Mesenchymal stem cell (in vitro differentiated cells and primary cell): ENCODE measurements around the gene MAPK8.

Source experiments
- DNase-seq: peaks from one replicate; pipeline ENCODE4 v3.0.0-alpha.2; 2013
- H2AFZ ChIP-seq: one replicate; pipeline ENCODE4 v1.6.1; 2013; ENCODE audit warnings: low read depth, mild to moderate bottlenecking, control low read depth, inconsistent platforms, low read length, moderate library complexity
- H2AK5ac ChIP-seq: 2 replicates; pipeline ENCODE4 v1.6.1; 2013; ENCODE audit warnings: low read length, moderate library complexity, mild to moderate bottlenecking, inconsistent platforms; ENCODE audit not compliant: severe bottlenecking
- H2BK120ac ChIP-seq: one replicate; pipeline ENCODE4 v1.6.1; 2013; ENCODE audit warnings: low read depth, mild to moderate bottlenecking, inconsistent platforms, low read length, moderate library complexity
- H2BK12ac ChIP-seq, 2 experiments: one replicate each; pipeline ENCODE4 v1.6.1; 2013; ENCODE audit warnings: inconsistent platforms in 2 of 2, low read length in 2 of 2, mild to moderate bottlenecking in 2 of 2, moderate library complexity in 2 of 2, control low read depth in 1 of 2
- H2BK15ac ChIP-seq: one replicate; pipeline ENCODE4 v1.6.1; 2013; ENCODE audit warnings: mild to moderate bottlenecking, low read depth, inconsistent platforms; ENCODE audit not compliant: poor library complexity, severe bottlenecking
- H2BK5ac ChIP-seq: 2 replicates; pipeline ENCODE4 v1.6.1; 2013; ENCODE audit warnings: low read depth, mild to moderate bottlenecking, low read length, control low read depth, inconsistent platforms; ENCODE audit not compliant: poor library complexity, severe bottlenecking
- H3K14ac ChIP-seq, 2 experiments: one replicate each; pipeline ENCODE4 v1.6.1; 2013; ENCODE audit warnings: inconsistent platforms in 2 of 2, low read length in 2 of 2, control low read depth in 1 of 2, mild to moderate bottlenecking in 1 of 2, moderate library complexity in 1 of 2
- H3K18ac ChIP-seq, 2 experiments: one replicate each; pipeline ENCODE4 v1.6.1; 2013; ENCODE audit warnings: inconsistent platforms in 2 of 2, low read length in 2 of 2, control low read depth in 1 of 2, low read depth in 1 of 2, mild to moderate bottlenecking in 1 of 2
- H3K23ac ChIP-seq, 2 experiments: one replicate each; pipeline ENCODE4 v1.6.1; 2013; ENCODE audit warnings: inconsistent platforms in 2 of 2, low read length in 2 of 2, mild to moderate bottlenecking in 2 of 2, moderate library complexity in 2 of 2, control low read depth in 1 of 2
- H3K27ac ChIP-seq: 2 replicates; pipeline ENCODE4 v1.5.1; 2013; ENCODE audit warnings: mild to moderate bottlenecking, moderate library complexity, low read length, control low read depth, inconsistent platforms; ENCODE audit not compliant: poor library complexity, severe bottlenecking
- H3K27me3 ChIP-seq, 2 experiments: 2 replicates each; pipeline versions ENCODE4 v1.6.1 to v1.7.0; 2013; ENCODE audit warnings: low read length in 2 of 2, mild to moderate bottlenecking in 2 of 2, moderate library complexity in 2 of 2, control low read depth in 1 of 2, inconsistent platforms in 1 of 2; ENCODE audit not compliant: control insufficient read depth in 1 of 2, insufficient read depth in 1 of 2
- H3K36me3 ChIP-seq, 2 experiments: 2 replicates each; pipeline versions ENCODE4 v1.6.1 to v1.7.0; 2013; ENCODE audit warnings: low read length in 2 of 2, control low read depth in 1 of 2, inconsistent platforms in 1 of 2, low read depth in 1 of 2, mild to moderate bottlenecking in 1 of 2; ENCODE audit not compliant: insufficient read depth in 2 of 2, control insufficient read depth in 1 of 2
- H3K4ac ChIP-seq, 2 experiments: one replicate each; pipeline ENCODE4 v1.6.1; 2013; ENCODE audit warnings: inconsistent platforms in 2 of 2, low read length in 2 of 2, mild to moderate bottlenecking in 2 of 2, moderate library complexity in 2 of 2, control low read depth in 1 of 2, low read depth in 1 of 2
- H3K4me1 ChIP-seq: 2 replicates; pipeline ENCODE4 v1.6.1; 2013; ENCODE audit warnings: low read depth, low read length, control low read depth; ENCODE audit not compliant: control insufficient read depth, insufficient read depth
- H3K4me2 ChIP-seq: 2 replicates; pipeline ENCODE4 v1.6.1; 2013; ENCODE audit warnings: low read length, mild to moderate bottlenecking, inconsistent platforms; ENCODE audit not compliant: poor library complexity, severe bottlenecking
- H3K4me3 ChIP-seq, 2 experiments: 2 replicates each; pipeline versions ENCODE4 v1.5.1 to v1.7.0; 2013; ENCODE audit warnings: low read length in 2 of 2, mild to moderate bottlenecking in 2 of 2, control low read depth in 1 of 2, low read depth in 1 of 2; ENCODE audit not compliant: insufficient read depth in 1 of 2
- H3K79me1 ChIP-seq: replicated peaks from 2 replicates; pipeline ENCODE4 v1.6.1; 2013; ENCODE audit warnings: mild to moderate bottlenecking, control low read depth, low read length, inconsistent platforms; ENCODE audit not compliant: poor library complexity, severe bottlenecking
- H3K9ac ChIP-seq: 2 replicates; pipeline ENCODE4 v1.7.0; 2013; ENCODE audit warnings: mild to moderate bottlenecking, low read length, moderate library complexity
- H3K9me3 ChIP-seq: 2 replicates; pipeline ENCODE4 v1.7.0; 2013; ENCODE audit warnings: mild to moderate bottlenecking, low read length; ENCODE audit not compliant: control insufficient read depth
- H4K8ac ChIP-seq: one replicate; pipeline ENCODE4 v1.6.1; 2013; ENCODE audit warnings: inconsistent platforms, mild to moderate bottlenecking, low read length, moderate library complexity
- H4K91ac ChIP-seq: one replicate; pipeline ENCODE4 v1.6.1; 2013; ENCODE audit warnings: mild to moderate bottlenecking, low read length, inconsistent platforms
- WGBS: methylation state at CpG from one replicate; pipeline ENCODE4 v1.1.7; 2013; ENCODE audit warnings: mixed read lengths; 5-methylcytosine and 5-hydroxymethylcytosine counted together

The MAPK8 gene

GRCh38 chr10:48390558-48390871, 84.0 kb downstream of the MAPK8 start:
- Histone ChIP-seq H3K4me1 (peaks cover 2% of the 10 kb centered on the region), H3K9me3 (no peaks in the 10 kb centered on the region), H3K27ac (no peak overlapping the region), H3K4ac (no peak overlapping the region), H3K14ac (no peak overlapping the region), H3K9ac (no peak overlapping the region), H2BK5ac (no peak overlapping the region), H2BK12ac (no peak overlapping the region), H3K23ac (no peak overlapping the region), H3K36me3 (no peaks in the 10 kb centered on the region), H4K8ac (no peak overlapping the region), H3K4me3 (no peak overlapping the region), H3K18ac (no peak overlapping the region), H3K27me3 (no peaks in the 10 kb centered on the region), H2AK5ac (no peak overlapping the region), H2AFZ (no peak overlapping the region), H4K91ac (no peak overlapping the region), H3K79me1 (peaks cover 19% of the 10 kb centered on the region), H3K4me2 (no peak overlapping the region), H2BK15ac (no peak overlapping the region), H2BK120ac (no peak overlapping the region)
- DNase-seq = no peak
- WGBS = 88% methylated on average over 4 of the region's 5 CpGs

GRCh38 chr10:48390933-48391845, 84.7 kb downstream of the MAPK8 start:
- no peaks in the 10 kb centered on the region for H3K9me3 ChIP-seq
- H3K18ac ChIP-seq = no peak overlapping the region
- no peaks in the 10 kb centered on the region for H3K36me3 ChIP-seq
- H3K4me2 ChIP-seq = no peak overlapping the region
- H2BK12ac ChIP-seq = no peak overlapping the region
- H2BK15ac ChIP-seq = no peak overlapping the region
- peak; percentile 53 for DNase-seq
- no peak overlapping the region for H3K4ac ChIP-seq
- no peak overlapping the region for H3K23ac ChIP-seq
- H2BK5ac ChIP-seq = no peak overlapping the region
- no peak overlapping the region for H2BK120ac ChIP-seq
- H3K14ac ChIP-seq = no peak overlapping the region
- no peak overlapping the region for H4K8ac ChIP-seq
- H3K27ac ChIP-seq = no peak overlapping the region
- no peak overlapping the region for H4K91ac ChIP-seq
- WGBS = 69% methylated on average over 2 of the region's 4 CpGs
- H3K27me3 ChIP-seq = no peaks in the 10 kb centered on the region
- no peak overlapping the region for H3K4me3 ChIP-seq
- H2AFZ ChIP-seq = no peak overlapping the region
- H3K4me1 ChIP-seq = peaks cover 2% of the 10 kb centered on the region
- no peak overlapping the region for H3K9ac ChIP-seq
- H3K79me1 ChIP-seq = peaks cover 19% of the 10 kb centered on the region
- no peak overlapping the region for H2AK5ac ChIP-seq

DNA sequence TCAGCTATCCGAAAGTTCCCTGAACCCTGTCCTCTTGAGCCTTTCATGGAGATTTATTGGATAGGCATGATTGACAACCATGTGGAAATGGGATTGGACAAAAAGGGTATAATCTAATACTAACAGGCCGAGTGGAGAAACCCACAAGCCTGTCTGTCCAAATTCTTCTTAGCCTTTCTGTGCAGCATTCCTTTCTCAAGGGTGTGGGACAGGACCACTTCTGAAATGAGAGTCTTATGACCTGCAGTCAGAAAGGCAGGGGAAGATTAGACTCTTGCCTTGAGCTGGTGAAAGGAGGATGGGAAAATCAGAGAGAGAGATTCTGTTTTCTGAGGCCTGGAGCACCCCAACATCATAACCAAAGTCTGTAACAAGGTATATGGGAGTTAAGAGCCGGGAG, 85.5 kb downstream of the MAPK8 start:
- Histone ChIP-seq H3K14ac (no peak overlapping the region), H3K23ac (no peak overlapping the region), H3K4me1 (peaks cover 2% of the 10 kb centered on the region), H2BK12ac (peak overlapping the region in 1 of 2 experiments; percentile 39), H2BK15ac (no peak overlapping the region), H3K4ac (no peak overlapping the region), H3K4me3 (no peak overlapping the region), H2AK5ac (no peak overlapping the region), H3K79me1 (peaks cover 18% of the 10 kb centered on the region), H3K36me3 (no peaks in the 10 kb centered on the region), H4K8ac (no peak overlapping the region), H3K4me2 (no peak overlapping the region), H3K18ac (no peak overlapping the region), H3K27ac (no peak overlapping the region), H2BK5ac (no peak overlapping the region), H3K27me3 (no peaks in the 10 kb centered on the region), H3K9me3 (no peaks in the 10 kb centered on the region), H2BK120ac (no peak overlapping the region), H4K91ac (no peak overlapping the region), H2AFZ (no peak overlapping the region), H3K9ac (no peak overlapping the region)
- WGBS = 90% methylated on average over 1 of the region's 3 CpGs
- DNase-seq = no peak

- no peak overlapping the region for H3K23ac ChIP-seq
- H3K79me1 ChIP-seq = peaks cover 3% of the 10 kb centered on the region
- no peak overlapping the region for H3K27ac ChIP-seq
- no peaks in the 10 kb centered on the region for H3K27me3 ChIP-seq
- DNase-seq = no peak
- no peak overlapping the region for H2BK5ac ChIP-seq
- H2AFZ ChIP-seq = no peak overlapping the region
- no peaks in the 10 kb centered on the region for H3K9me3 ChIP-seq
- H3K4me1 ChIP-seq = peaks cover 2% of the 10 kb centered on the region
- no peak overlapping the region for H4K8ac ChIP-seq
- 87% methylated on average over 1 of the region's 4 CpGs for WGBS
- H2BK15ac ChIP-seq = no peak overlapping the region
- H3K9ac ChIP-seq = no peak overlapping the region
- no peak overlapping the region for H2BK120ac ChIP-seq
- no peak overlapping the region for H4K91ac ChIP-seq
- H3K36me3 ChIP-seq = no peaks in the 10 kb centered on the region
- no peak overlapping the region for H2BK12ac ChIP-seq
- no peak overlapping the region for H3K14ac ChIP-seq
- no peak overlapping the region for H2AK5ac ChIP-seq
- no peak overlapping the region for H3K4me3 ChIP-seq
- H3K4ac ChIP-seq = no peak overlapping the region
- no peak overlapping the region for H3K4me2 ChIP-seq
- H3K18ac ChIP-seq = no peak overlapping the region
Observed at GRCh38 chr10:48398261-48398660, 91.8 kb downstream of the MAPK8 start.
